IMR-90 (cell line): Measurements from ENCODE around the gene FSTL5. TPM values are rescaled to one million over a fixed set of nuclear protein-coding genes. Genes with fewer than 3 reads are reported as not detected.

Source experiments
- ATAC-seq: fragments of 200-7000 bp; cut with Tn5 transposase; 2 replicates; pipeline ENCODE4 v1.9.1; 2020; ENCODE audit warnings: low read depth, mild to moderate bottlenecking, moderate library complexity
- BruUV-seq: library from RNA; stranded (reverse); fragments of 400-500 nt; replicated peaks from 2 replicates; lab custom pipeline; 2021; lab: Mats Ljungman, UMichigan
- CTCF ChIA-PET: fragments of 300-600 bp; formaldehyde crosslinking; extraction: SDS; loops from one replicate; lab custom pipeline; 2021; ENCODE audit warnings: antibody characterized with exemption; lab: Yijun Ruan, JAX
- POLR2A ChIA-PET: fragments of 300-600 bp; sonication (Branson Sonifier 250); formaldehyde crosslinking; loops from one replicate; lab custom pipeline; 2022; ENCODE audit warnings: antibody characterized with exemption; ENCODE audit not compliant: unreplicated experiment; lab: Charles Lee
- DNase-seq: peaks from one replicate; pipeline ENCODE4 v3.0.0; 2013
- H2AFZ ChIP-seq: replicated peaks from 2 replicates; pipeline ENCODE3; 2013; ENCODE audit warnings: low read length, mild to moderate bottlenecking; ENCODE audit not compliant: poor library complexity
- H2AK5ac ChIP-seq: 2 replicates; pipeline ENCODE4 v1.6.1; 2013; ENCODE audit warnings: low read depth, low read length, inconsistent platforms
- H2AK9ac ChIP-seq: replicated peaks from 2 replicates; pipeline ENCODE3; 2013; ENCODE audit warnings: mild to moderate bottlenecking, low read depth, low read length, moderate library complexity; ENCODE audit not compliant: poor library complexity
- H2BK120ac ChIP-seq: 2 replicates; pipeline ENCODE4 v1.6.1; 2013; ENCODE audit warnings: low read depth, low read length, inconsistent platforms
- H2BK15ac ChIP-seq: 3 replicates; pipeline ENCODE4 v1.6.1; 2013; ENCODE audit warnings: low read depth, low read length, inconsistent platforms
- H2BK20ac ChIP-seq: 2 replicates; pipeline ENCODE4 v1.6.1; 2013; ENCODE audit warnings: low read depth, mild to moderate bottlenecking, inconsistent platforms, low read length, moderate library complexity
- H2BK5ac ChIP-seq: 2 replicates; pipeline ENCODE4 v1.6.1; 2013; ENCODE audit warnings: mild to moderate bottlenecking, low read depth, low read length, inconsistent platforms; ENCODE audit not compliant: poor library complexity, severe bottlenecking
- H3K14ac ChIP-seq: replicated peaks from 2 replicates; pipeline ENCODE4 v1.6.1; 2013; ENCODE audit warnings: low read depth, low read length, inconsistent platforms
- H3K18ac ChIP-seq: 2 replicates; pipeline ENCODE4 v1.6.1; 2013; ENCODE audit warnings: low read depth, low read length, control low read depth
- H3K23ac ChIP-seq: 2 replicates; pipeline ENCODE4 v1.6.1; 2013; ENCODE audit warnings: low read depth, low read length, inconsistent platforms
- H3K27ac ChIP-seq: 2 replicates; pipeline ENCODE4 v1.5.1; 2013; ENCODE audit warnings: mild to moderate bottlenecking, control low read depth, low read length; ENCODE audit not compliant: insufficient read depth
- H3K27me3 ChIP-seq: 2 replicates; pipeline ENCODE4 v1.6.1; 2013; ENCODE audit warnings: low read length; ENCODE audit not compliant: control insufficient read depth, insufficient read depth
- H3K36me3 ChIP-seq: 2 replicates; pipeline ENCODE4 v1.6.1; 2013; ENCODE audit warnings: low read length, mixed read lengths; ENCODE audit not compliant: control insufficient read depth, insufficient read depth
- H3K4ac ChIP-seq: 2 replicates; pipeline ENCODE4 v1.6.1; 2013; ENCODE audit warnings: low read depth, low read length, inconsistent platforms
- H3K4me1 ChIP-seq: 2 replicates; pipeline ENCODE4 v1.6.1; 2013; ENCODE audit warnings: low read length, mixed read lengths; ENCODE audit not compliant: control insufficient read depth, insufficient read depth
- H3K4me2 ChIP-seq: 2 replicates; pipeline ENCODE4 v1.6.1; 2013; ENCODE audit warnings: low read depth, mild to moderate bottlenecking, control low read depth, low read length, moderate library complexity
- H3K4me3 ChIP-seq: 2 replicates; pipeline ENCODE4 v1.5.1; 2013; ENCODE audit warnings: low read depth, mild to moderate bottlenecking, control low read depth, low read length, moderate library complexity; ENCODE audit not compliant: insufficient read depth
- H3K56ac ChIP-seq: 2 replicates; pipeline ENCODE4 v1.6.1; 2013; ENCODE audit warnings: low read length, inconsistent platforms; ENCODE audit not compliant: insufficient read depth; ENCODE audit errors: extremely low read depth
- H3K79me1 ChIP-seq, 2 experiments: 2 replicates each; pipeline ENCODE4 v1.6.1; 2013; ENCODE audit warnings: low read length in 2 of 2, inconsistent platforms in 1 of 2, low read depth in 1 of 2
- H3K9ac ChIP-seq: 2 replicates; pipeline ENCODE4 v1.6.1; 2013; ENCODE audit warnings: low read depth, low read length, control low read depth
- H3K9me1 ChIP-seq: 2 replicates; pipeline ENCODE4 v1.6.1; 2013; ENCODE audit warnings: low read length, inconsistent platforms; ENCODE audit not compliant: insufficient read depth
- H3K9me3 ChIP-seq: 2 replicates; pipeline ENCODE4 v1.6.1; 2013; ENCODE audit warnings: low read length; ENCODE audit not compliant: control insufficient read depth, insufficient read depth
- H4K20me1 ChIP-seq: 2 replicates; pipeline ENCODE4 v1.6.1; 2013; ENCODE audit warnings: low read length, inconsistent platforms; ENCODE audit not compliant: insufficient read depth
- H4K5ac ChIP-seq: 2 replicates; pipeline ENCODE4 v1.6.1; 2013; ENCODE audit warnings: mild to moderate bottlenecking, low read depth, low read length, control low read depth
- H4K8ac ChIP-seq, 2 experiments: 2 replicates each; pipeline ENCODE4 v1.6.1; 2013; ENCODE audit warnings: low read depth in 2 of 2, low read length in 2 of 2, control low read depth in 1 of 2, inconsistent platforms in 1 of 2
- H4K91ac ChIP-seq: 2 replicates; pipeline ENCODE4 v1.6.1; 2013; ENCODE audit warnings: low read depth, low read length, inconsistent platforms; ENCODE audit not compliant: insufficient read depth
- BHLHE40 ChIP-seq: fragments of 150-350 bp; IDR thresholded peaks from 2 replicates; pipeline ENCODE4 v1.6.1; 2016; ENCODE audit warnings: mild to moderate bottlenecking, low read depth, low read length
- CEBPB ChIP-seq: IDR thresholded peaks from 2 replicates; pipeline ENCODE4 v1.6.1; 2012; ENCODE audit warnings: low read depth, low read length, improper control_type of control experiment
- CHD1 ChIP-seq: IDR thresholded peaks from 2 replicates; pipeline ENCODE4 v1.6.1; 2012; ENCODE audit warnings: low read depth, low read length, improper control_type of control experiment
- FOS ChIP-seq: fragments of 150-350 bp; IDR thresholded peaks from 2 replicates; pipeline ENCODE4 v1.6.1; 2016; ENCODE audit warnings: low read depth, low read length
- MAFK ChIP-seq: IDR thresholded peaks from 2 replicates; pipeline ENCODE4 v1.6.1; 2012; ENCODE audit warnings: low read depth, low read length, improper control_type of control experiment
- MXI1 ChIP-seq: IDR thresholded peaks from 2 replicates; pipeline ENCODE4 v1.6.1; 2012; ENCODE audit warnings: low read depth, mild to moderate bottlenecking, low read length, moderate library complexity, borderline replicate concordance
- NFE2L2 ChIP-seq: fragments of 150-350 bp; IDR thresholded peaks from 2 replicates; pipeline ENCODE4 v1.6.1; 2016; ENCODE audit warnings: low read depth, mild to moderate bottlenecking, low read length
- RAD21 ChIP-seq: IDR thresholded peaks from 2 replicates; pipeline ENCODE4 v1.6.1; 2012; ENCODE audit warnings: low read length, improper control_type of control experiment
- RCOR1 ChIP-seq: IDR thresholded peaks from 2 replicates; pipeline ENCODE4 v1.6.1; 2012; ENCODE audit warnings: mild to moderate bottlenecking, low read length, improper control_type of control experiment; ENCODE audit not compliant: insufficient replicate concordance
- RFX5 ChIP-seq: IDR thresholded peaks from 2 replicates; pipeline ENCODE4 v1.8.0; 2012; ENCODE audit warnings: low read depth, mild to moderate bottlenecking, low read length, moderate library complexity
- WGBS, 2 experiments: methylation state at CpG; one replicate each; pipeline versions ENCODE4 v1.1.5 to v1.1.7; 2013; ENCODE audit warnings: missing lambda C conversion rate in 2 of 2; ENCODE audit not compliant: insufficient read length in 1 of 2; ENCODE audit errors: extremely low coverage in 2 of 2; 5-methylcytosine and 5-hydroxymethylcytosine counted together
- dilution Hi-C: fragments of 300-500 bp; cut with HindIII; formaldehyde crosslinking; loops from one replicate; pipeline ENCODE4 v1.14.3; 2018; ENCODE audit warnings: low sequenced_read_pairs; ENCODE audit not compliant: unreplicated experiment
- in situ Hi-C: fragments of 300-500 bp; cut with MboI; formaldehyde crosslinking; loops from 3 replicates; pipeline ENCODE4 v1.14.3; 2019; ENCODE audit warnings: low sequenced_read_pairs, inconsistent platforms, mixed read lengths
- intact Hi-C: fragments of 100-400 bp; cut with micrococcal nuclease; formaldehyde crosslinking; loops from 2 replicates; pipeline ENCODE4 v1.10.0; 2022
- polyA plus RNA-seq, 3 experiments: library from polyadenylated mRNA; depleted of rRNA; stranded (reverse); fragments of >200 nt; gene quantifications; 2 replicates each; pipeline ENCODE4 v1.2.3, GENCODE V29; 2012; ENCODE audit warnings: low replicate concordance in 1 of 3
- total RNA-seq: library from RNA; depleted of rRNA; stranded (reverse); fragments of >200 nt; gene quantifications from 2 replicates; pipeline ENCODE4 v1.2.3, GENCODE V29; 2012
- TF ChIP-seq, protein P1 (sequence below): conservative IDR thresholded peaks from 2 replicates; pipeline ENCODE4 v1.5.1; 2012; ENCODE audit warnings: mild to moderate bottlenecking, low read depth, low read length, improper control_type of control experiment
- TF ChIP-seq, protein P2 (sequence below): fragments of 150-350 bp; IDR thresholded peaks from 2 replicates; pipeline ENCODE4 v1.6.1; 2017; ENCODE audit warnings: mild to moderate bottlenecking, antibody characterized with exemption, low read length, low read depth
- TF ChIP-seq, protein P3 (sequence below): fragments of 150-350 bp; IDR thresholded peaks from 2 replicates; pipeline ENCODE4 v1.6.1; 2016; ENCODE audit warnings: low read depth, mild to moderate bottlenecking, low read length, moderate library complexity, borderline replicate concordance

Gene FSTL5
- total and polyA plus RNA-seq, 2 of the 4 experiments (the other 2 are of a cell fraction) = under 0.01 TPM; not detected in 1

- WGBS, 2 experiments = no CpG with 5 or more reads among the region's 1 CpG
- no peaks in the 10 kb centered on the region for H4K20me1 ChIP-seq
- no peak overlapping the region for H2AFZ ChIP-seq
- no peak overlapping the region for H2AK5ac ChIP-seq
- H3K27ac ChIP-seq = no peak overlapping the region
- TF ChIP-seq MXI1 (no peak), MAFK (no peak), NFE2L2 (no peak), CEBPB (no peak), FOS (no peak), RAD21 (no peak), RFX5 (no peak), RCOR1 (no peak), CHD1 (no peak), BHLHE40 (no peak)
- TF ChIP-seq, protein P1, sequence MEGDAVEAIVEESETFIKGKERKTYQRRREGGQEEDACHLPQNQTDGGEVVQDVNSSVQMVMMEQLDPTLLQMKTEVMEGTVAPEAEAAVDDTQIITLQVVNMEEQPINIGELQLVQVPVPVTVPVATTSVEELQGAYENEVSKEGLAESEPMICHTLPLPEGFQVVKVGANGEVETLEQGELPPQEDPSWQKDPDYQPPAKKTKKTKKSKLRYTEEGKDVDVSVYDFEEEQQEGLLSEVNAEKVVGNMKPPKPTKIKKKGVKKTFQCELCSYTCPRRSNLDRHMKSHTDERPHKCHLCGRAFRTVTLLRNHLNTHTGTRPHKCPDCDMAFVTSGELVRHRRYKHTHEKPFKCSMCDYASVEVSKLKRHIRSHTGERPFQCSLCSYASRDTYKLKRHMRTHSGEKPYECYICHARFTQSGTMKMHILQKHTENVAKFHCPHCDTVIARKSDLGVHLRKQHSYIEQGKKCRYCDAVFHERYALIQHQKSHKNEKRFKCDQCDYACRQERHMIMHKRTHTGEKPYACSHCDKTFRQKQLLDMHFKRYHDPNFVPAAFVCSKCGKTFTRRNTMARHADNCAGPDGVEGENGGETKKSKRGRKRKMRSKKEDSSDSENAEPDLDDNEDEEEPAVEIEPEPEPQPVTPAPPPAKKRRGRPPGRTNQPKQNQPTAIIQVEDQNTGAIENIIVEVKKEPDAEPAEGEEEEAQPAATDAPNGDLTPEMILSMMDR = no peak
- TF ChIP-seq, protein P2, sequence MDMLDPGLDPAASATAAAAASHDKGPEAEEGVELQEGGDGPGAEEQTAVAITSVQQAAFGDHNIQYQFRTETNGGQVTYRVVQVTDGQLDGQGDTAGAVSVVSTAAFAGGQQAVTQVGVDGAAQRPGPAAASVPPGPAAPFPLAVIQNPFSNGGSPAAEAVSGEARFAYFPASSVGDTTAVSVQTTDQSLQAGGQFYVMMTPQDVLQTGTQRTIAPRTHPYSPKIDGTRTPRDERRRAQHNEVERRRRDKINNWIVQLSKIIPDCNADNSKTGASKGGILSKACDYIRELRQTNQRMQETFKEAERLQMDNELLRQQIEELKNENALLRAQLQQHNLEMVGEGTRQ = no peak
- TF ChIP-seq, protein P3, sequence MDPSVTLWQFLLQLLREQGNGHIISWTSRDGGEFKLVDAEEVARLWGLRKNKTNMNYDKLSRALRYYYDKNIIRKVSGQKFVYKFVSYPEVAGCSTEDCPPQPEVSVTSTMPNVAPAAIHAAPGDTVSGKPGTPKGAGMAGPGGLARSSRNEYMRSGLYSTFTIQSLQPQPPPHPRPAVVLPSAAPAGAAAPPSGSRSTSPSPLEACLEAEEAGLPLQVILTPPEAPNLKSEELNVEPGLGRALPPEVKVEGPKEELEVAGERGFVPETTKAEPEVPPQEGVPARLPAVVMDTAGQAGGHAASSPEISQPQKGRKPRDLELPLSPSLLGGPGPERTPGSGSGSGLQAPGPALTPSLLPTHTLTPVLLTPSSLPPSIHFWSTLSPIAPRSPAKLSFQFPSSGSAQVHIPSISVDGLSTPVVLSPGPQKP = no peak
- no peak overlapping the region for H3K56ac ChIP-seq
- no peaks in the 10 kb centered on the region for H3K4me1 ChIP-seq
- ChIA-PET POLR2A (no interaction called here), CTCF (no interaction called here)
- H3K23ac ChIP-seq = no peak overlapping the region
- H3K14ac ChIP-seq = no peak overlapping the region
- no peak overlapping the region for H4K8ac ChIP-seq
- no peak overlapping the region for H4K91ac ChIP-seq
- DNase-seq = no peak
- H3K9me3 ChIP-seq = no peaks in the 10 kb centered on the region
- no peaks in the 10 kb centered on the region for H3K27me3 ChIP-seq
- intact Hi-C loops (no loop called here), dilution Hi-C loops (no loop called here), in situ Hi-C loops (no loop called here)
- H2BK5ac ChIP-seq = no peak overlapping the region
- H2BK120ac ChIP-seq = no peak overlapping the region
- H3K9ac ChIP-seq = no peak overlapping the region
- no TSS peak for BruUV-seq
- no peak overlapping the region for H3K4me2 ChIP-seq
- ATAC-seq = no peak
- H2AK9ac ChIP-seq = no peak overlapping the region
- no peaks in the 10 kb centered on the region for H3K79me1 ChIP-seq
- no peaks in the 10 kb centered on the region for H3K9me1 ChIP-seq
- no peaks in the 10 kb centered on the region for H3K36me3 ChIP-seq
- H3K4ac ChIP-seq = no peak overlapping the region
- no peak overlapping the region for H3K18ac ChIP-seq
- no peak overlapping the region for H3K4me3 ChIP-seq
- no peak overlapping the region for H2BK15ac ChIP-seq
- H4K5ac ChIP-seq = no peak overlapping the region
- no peak overlapping the region for H2BK20ac ChIP-seq
Measured at GRCh38 chr4:161717084-161717483, 446.7 kb downstream of the FSTL5 start.
